ENCODE data around the gene PDLIM5.

The PDLIM5 gene

GRCh38 chr4:94689155-94689860 lies 237.6 kb downstream of the PDLIM5 start:
- ChIA-PET CTCF (no interaction called here), POLR2A (no interaction called here)
- no peak for TF ChIP-seq SUZ12 (IDR thresholded peaks at IDR 0.05)
- TF ChIP-seq L3MBTL2 (conservative IDR thresholded peaks at IDR 0.05), result no peak
- no peak for TF ChIP-seq ARNT (IDR thresholded peaks at IDR 0.05)
- 0 out of 2 replicates have a peak, but pooled peaks have one; percentile 15 for TF ChIP-seq PKNOX1 (IDR thresholded peaks at IDR 0.05)
- no peak for TF ChIP-seq ZNF384 (IDR thresholded peaks at IDR 0.05)
- no peak for TF ChIP-seq FOXA1 (IDR thresholded peaks at IDR 0.05)
- no peak for DNase-seq (ENCODE audit: extremely low spot score)

- POLR2A ChIA-PET, result no interaction called here
- DNase-seq (ENCODE audit: extremely low spot score), result no peak
- CTCF ChIA-PET, result interaction anchor here (1.0 kb wide), 1 partner anchor 23 kb away, joined by 3 read pairs; no protein-coding TSS in a partner anchor
- TF ChIP-seq ELF4 (IDR thresholded peaks at IDR 0.05) (no peak), BHLHE40 (IDR thresholded peaks at IDR 0.05; ENCODE audit: borderline replicate concordance) (no peak), FOXM1 (IDR thresholded peaks at IDR 0.05; ENCODE audit: borderline replicate concordance) (no peak), HDGF (IDR thresholded peaks at IDR 0.05; ENCODE audit: borderline replicate concordance) (no peak), LEF1 (IDR thresholded peaks at IDR 0.05; ENCODE audit: borderline replicate concordance) (no peak), CTBP1 (IDR thresholded peaks at IDR 0.05; ENCODE audit: borderline replicate concordance) (no peak), FOXA1 (IDR thresholded peaks at IDR 0.05) (no peak), SP1 (IDR thresholded peaks at IDR 0.05) (no peak), SUZ12 (IDR thresholded peaks at IDR 0.05) (no peak), PKNOX1 (IDR thresholded peaks at IDR 0.05) (no peak), ARNT (IDR thresholded peaks at IDR 0.05) (no peak), NFRKB (IDR thresholded peaks at IDR 0.05) (no peak), FOXK2 (IDR thresholded peaks at IDR 0.05) (no peak), TARDBP (IDR thresholded peaks at IDR 0.05) (no peak)
These were observed 239.1 kb downstream of the PDLIM5 start for GRCh38 chr4:94690851-94691254.

- ChIA-PET CTCF (no interaction called here), POLR2A (no interaction called here)
These were observed 239.8 kb downstream of the PDLIM5 start for GRCh38 chr4:94691552-94691951.

GRCh38 chr4:94695384-94695783 lies 243.6 kb downstream of the PDLIM5 start:
- POLR2A ChIA-PET, result no interaction called here
- TF ChIP-seq PKNOX1 (IDR thresholded peaks at IDR 0.05), result no peak

More at GRCh38 chr4:94691552-94691951, 239.8 kb downstream of the PDLIM5 start:
- DNase-seq (ENCODE audit: extremely low spot score), result no peak
- TF ChIP-seq FOXM1 (IDR thresholded peaks at IDR 0.05; ENCODE audit: borderline replicate concordance) (no peak), CTBP1 (IDR thresholded peaks at IDR 0.05; ENCODE audit: borderline replicate concordance) (no peak), SUZ12 (IDR thresholded peaks at IDR 0.05) (no peak), TARDBP (IDR thresholded peaks at IDR 0.05) (no peak), ARNT (IDR thresholded peaks at IDR 0.05) (no peak), FOXK2 (IDR thresholded peaks at IDR 0.05) (no peak), SP1 (IDR thresholded peaks at IDR 0.05) (no peak), PKNOX1 (IDR thresholded peaks at IDR 0.05) (no peak), HDGF (IDR thresholded peaks at IDR 0.05; ENCODE audit: borderline replicate concordance) (no peak), ELF4 (IDR thresholded peaks at IDR 0.05) (no peak), LEF1 (IDR thresholded peaks at IDR 0.05; ENCODE audit: borderline replicate concordance) (no peak), BHLHE40 (IDR thresholded peaks at IDR 0.05; ENCODE audit: borderline replicate concordance) (no peak), FOXA1 (IDR thresholded peaks at IDR 0.05) (no peak), ZNF384 (IDR thresholded peaks at IDR 0.05) (no peak), NFRKB (IDR thresholded peaks at IDR 0.05) (no peak), L3MBTL2 (conservative IDR thresholded peaks at IDR 0.05) (no peak)

GRCh38 chr4:94698187-94698586 lies 246.4 kb downstream of the PDLIM5 start:
- POLR2A ChIA-PET, result no interaction called here
- CTCF ChIA-PET, result no interaction called here
- DNase-seq (ENCODE audit: extremely low spot score), result no peak
- no peak for TF ChIP-seq L3MBTL2 (conservative IDR thresholded peaks at IDR 0.05)

More at GRCh38 chr4:94695384-94695783, 243.6 kb downstream of the PDLIM5 start:
- DNase-seq (ENCODE audit: extremely low spot score), result no peak
- CTCF ChIA-PET, result no interaction called here

- TF ChIP-seq NFRKB (IDR thresholded peaks at IDR 0.05), result no peak
- TF ChIP-seq HDGF (IDR thresholded peaks at IDR 0.05; ENCODE audit: borderline replicate concordance), result no peak
- no peak for TF ChIP-seq LEF1 (IDR thresholded peaks at IDR 0.05; ENCODE audit: borderline replicate concordance)
- POLR2A ChIA-PET, result no interaction called here
- DNase-seq (ENCODE audit: extremely low spot score), result no peak
- CTCF ChIA-PET, result no interaction called here
These were observed 248.6 kb downstream of the PDLIM5 start for GRCh38 chr4:94700298-94700697.
